HepG2 (cell line): ENCODE data around the gene ANXA2.

ENCODE experiments used
- ATF2 ChIP-seq: sonication (generic); formaldehyde crosslinking; IDR thresholded peaks from 2 replicates; pipeline ENCODE4 v1.4.0; 2020; ENCODE audit warnings: missing genetic modification reagents
- ATF3 ChIP-seq: sonication (generic); formaldehyde crosslinking; IDR thresholded peaks from 2 replicates; pipeline ENCODE4 v1.4.0; 2020; ENCODE audit warnings: missing genetic modification reagents
- CHD4 ChIP-seq: fragments of 200-600 bp; sonication (generic); IDR thresholded peaks from 2 replicates; pipeline ENCODE4 v1.7.0; 2017; ENCODE audit warnings: mild to moderate bottlenecking, low read length, borderline replicate concordance
- CTCF ChIP-seq: sonication (generic); formaldehyde crosslinking; IDR thresholded peaks from 2 replicates; pipeline ENCODE4 v1.5.0; 2020; ENCODE audit warnings: mild to moderate bottlenecking, missing genetic modification reagents, moderate library complexity
- EHMT2 ChIP-seq: fragments of 200-600 bp; sonication (generic); IDR thresholded peaks from 2 replicates; pipeline ENCODE4 v1.7.0; 2017; ENCODE audit warnings: antibody characterized with exemption, low read depth, low read length, borderline replicate concordance
- MTF1 ChIP-seq: sonication (generic); formaldehyde crosslinking; IDR thresholded peaks from 2 replicates; pipeline ENCODE4 v1.5.0; 2020; ENCODE audit warnings: missing genetic modification reagents
- NCOR1 ChIP-seq: fragments of 200-600 bp; sonication (generic); IDR thresholded peaks from 2 replicates; pipeline ENCODE4 v1.7.0; 2017; ENCODE audit warnings: antibody characterized with exemption, low read length, borderline replicate concordance
- PHF21A ChIP-seq: sonication (generic); formaldehyde crosslinking; IDR thresholded peaks from 2 replicates; pipeline ENCODE4 v1.5.0; 2020; ENCODE audit warnings: mild to moderate bottlenecking, missing genetic modification reagents
- REPIN1 ChIP-seq: sonication (generic); formaldehyde crosslinking; IDR thresholded peaks from 2 replicates; pipeline ENCODE4 v1.8.0; 2022; ENCODE audit warnings: missing genetic modification reagents, low read depth, mild to moderate bottlenecking, borderline replicate concordance
- ZFX ChIP-seq: sonication (generic); formaldehyde crosslinking; IDR thresholded peaks from 2 replicates; pipeline ENCODE4 v1.4.0; 2020; ENCODE audit warnings: mild to moderate bottlenecking, low read depth, missing genetic modification reagents, moderate library complexity
- ZHX1 ChIP-seq: sonication (generic); formaldehyde crosslinking; IDR thresholded peaks from 2 replicates; pipeline ENCODE4 v1.8.1; 2022; ENCODE audit warnings: low read depth, mild to moderate bottlenecking, missing genetic modification reagents

GRCh38 chr15:60320365-60320764 is 77.4 kb downstream of the ANXA2 start:
- TF ChIP-seq CHD4 = no peak
- TF ChIP-seq NCOR1 = no peak
- no peak for TF ChIP-seq MTF1 (CRISPR knock-in tag)
- TF ChIP-seq EHMT2 = no peak
- no peak for TF ChIP-seq REPIN1 (CRISPR knock-in tag)
- no peak for TF ChIP-seq ZFX (CRISPR knock-in tag)
- no peak for TF ChIP-seq PHF21A (CRISPR knock-in tag)
- TF ChIP-seq ATF3 (CRISPR knock-in tag) = no peak
- TF ChIP-seq CTCF (CRISPR knock-in tag) = no peak
- TF ChIP-seq ZHX1 (CRISPR knock-in tag) = no peak
- TF ChIP-seq ATF2 (CRISPR knock-in tag) = no peak
